ENCODE results near the gene SH3TC1.

GRCh38 chr4:8191136-8191747 is 7.8 kb upstream of the SH3TC1 start:
- TF ChIP-seq CTCF (IDR thresholded peaks at IDR 0.05; ENCODE audit: insufficient read depth, low read length, poor library complexity, severe bottlenecking) (no peak), EZH2phosphoT487 (conservative IDR thresholded peaks at IDR 0.05; ENCODE audit: low read length) (no peak)

All from SU-DHL-6 (cell line).